HG03103 (cell line): ENCODE measurements around the gene SLC39A11.
"Not testable (repeated sequence)": the region's sequence is repeated elsewhere in the genome, so short reads cannot be mapped to it uniquely, and the experiment has no call there.

Experiments
- ATAC-seq: cut with Tn5 transposase; IDR thresholded peaks from one replicate; pipeline ENCODE4 v1.9.1; 2021; ENCODE audit warnings: low read depth; ENCODE audit not compliant: unreplicated experiment

SLC39A11 gene

DNA sequence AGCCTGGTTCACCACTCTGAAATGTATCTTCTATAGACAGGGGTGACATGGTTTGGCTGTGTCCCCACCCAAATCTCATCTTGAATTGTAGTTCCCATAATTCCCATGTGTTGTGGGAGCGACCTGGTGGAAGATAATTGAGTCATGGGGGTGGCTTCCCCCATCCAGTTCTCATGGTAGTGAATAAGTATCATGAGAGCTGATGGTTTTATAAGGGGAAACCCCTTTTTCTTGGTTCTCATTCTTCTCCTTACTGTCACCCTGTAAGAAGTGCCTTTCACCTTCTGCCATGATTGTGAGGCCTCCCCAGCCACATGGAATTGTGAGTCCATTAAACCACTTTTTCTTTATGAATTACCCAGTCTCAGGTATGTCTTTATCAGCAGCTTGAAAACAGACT is 319.3 kb downstream of the SLC39A11 start:
- not testable (repeated sequence) for ATAC-seq

DNA sequence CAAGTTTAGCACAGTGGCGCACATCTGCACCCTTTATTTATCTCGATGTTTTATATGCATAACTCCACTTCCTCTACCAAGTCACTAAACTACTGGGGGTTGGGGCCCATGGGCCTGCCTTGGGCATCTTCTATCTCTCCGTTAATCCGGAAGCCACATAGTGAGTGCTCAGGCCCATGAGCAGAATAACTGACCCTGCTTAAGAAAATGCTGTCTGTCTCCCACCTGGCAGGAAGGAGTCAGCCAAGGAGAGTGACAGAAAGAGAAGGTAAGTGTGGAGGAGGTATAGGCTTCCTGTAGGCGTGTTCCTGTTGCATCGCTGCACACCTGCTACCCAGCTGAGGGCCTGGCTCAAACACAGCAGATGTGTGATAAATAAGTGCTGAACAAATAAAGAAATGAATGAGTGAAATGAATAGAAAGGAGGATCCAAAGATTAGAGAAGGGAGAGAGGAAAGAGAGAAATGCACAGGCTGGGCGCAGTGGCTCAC is 320.1 kb downstream of the SLC39A11 start:
- no peak for ATAC-seq

DNA sequence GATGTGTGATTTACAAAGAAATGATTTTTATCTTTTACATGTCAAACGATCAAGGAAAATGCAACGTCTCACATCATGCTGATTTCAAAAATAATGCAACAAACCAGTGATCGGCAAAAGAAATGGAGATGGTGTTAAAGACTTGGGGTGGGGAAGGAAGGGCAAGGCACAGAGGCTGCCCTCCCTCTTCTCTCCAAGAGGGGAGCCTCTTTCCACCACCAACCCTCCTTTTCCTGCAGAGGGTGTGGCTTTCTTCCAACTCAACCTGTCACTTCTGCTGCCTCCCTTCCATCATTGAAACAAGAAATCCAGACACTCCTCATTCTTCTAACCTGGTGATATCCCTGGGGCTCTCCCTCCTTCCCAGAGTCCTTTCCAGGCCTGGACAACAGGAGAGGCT is 320.8 kb downstream of the SLC39A11 start:
- ATAC-seq: no peak

- ATAC-seq: no peak
These were observed 325.6 kb downstream of the SLC39A11 start for GRCh38 chr17:72766761-72767356.

- ATAC-seq: no peak
These were observed 326.9 kb downstream of the SLC39A11 start for GRCh38 chr17:72765368-72766153.

DNA sequence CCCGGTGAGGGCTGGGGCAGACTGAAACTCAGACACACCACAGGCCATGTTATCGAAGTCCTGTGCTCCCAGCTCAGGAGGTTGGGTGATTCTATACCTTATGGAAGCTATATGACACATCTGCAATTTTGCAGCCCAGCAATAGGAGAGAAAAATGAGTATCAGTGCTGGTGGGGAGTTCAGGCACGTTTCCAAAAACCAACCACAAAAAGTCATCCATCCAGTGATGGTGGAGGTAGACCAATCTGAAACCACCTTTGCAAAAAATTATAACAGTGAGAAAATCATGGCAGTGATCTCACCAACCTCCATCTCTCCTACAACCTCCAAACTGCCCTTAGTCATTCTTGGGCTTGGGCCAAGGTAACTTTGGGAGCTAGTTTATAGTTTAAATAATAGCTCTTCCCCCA is 327.9 kb downstream of the SLC39A11 start:
- ATAC-seq: no peak

DNA sequence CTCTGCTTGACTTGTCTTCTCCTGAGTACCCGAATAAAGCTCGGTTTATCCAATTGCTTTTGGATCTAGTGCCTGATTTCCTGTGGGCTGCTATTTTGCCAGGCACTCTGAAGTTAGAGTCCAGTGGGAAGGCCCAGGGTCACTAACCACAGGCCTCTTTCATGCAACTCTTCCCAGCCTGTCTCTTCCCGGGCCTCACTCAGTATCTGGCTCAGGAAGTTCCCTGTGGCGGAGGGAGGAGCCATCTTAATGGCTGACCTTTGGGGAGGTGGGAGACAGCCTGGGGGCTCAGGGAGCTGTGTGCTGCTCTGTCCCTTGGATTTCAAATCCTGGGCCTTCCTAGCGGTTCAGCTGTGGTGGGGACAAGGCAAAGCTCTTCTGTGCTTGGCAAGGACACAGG is 328.5 kb downstream of the SLC39A11 start:
- ATAC-seq: no peak

DNA sequence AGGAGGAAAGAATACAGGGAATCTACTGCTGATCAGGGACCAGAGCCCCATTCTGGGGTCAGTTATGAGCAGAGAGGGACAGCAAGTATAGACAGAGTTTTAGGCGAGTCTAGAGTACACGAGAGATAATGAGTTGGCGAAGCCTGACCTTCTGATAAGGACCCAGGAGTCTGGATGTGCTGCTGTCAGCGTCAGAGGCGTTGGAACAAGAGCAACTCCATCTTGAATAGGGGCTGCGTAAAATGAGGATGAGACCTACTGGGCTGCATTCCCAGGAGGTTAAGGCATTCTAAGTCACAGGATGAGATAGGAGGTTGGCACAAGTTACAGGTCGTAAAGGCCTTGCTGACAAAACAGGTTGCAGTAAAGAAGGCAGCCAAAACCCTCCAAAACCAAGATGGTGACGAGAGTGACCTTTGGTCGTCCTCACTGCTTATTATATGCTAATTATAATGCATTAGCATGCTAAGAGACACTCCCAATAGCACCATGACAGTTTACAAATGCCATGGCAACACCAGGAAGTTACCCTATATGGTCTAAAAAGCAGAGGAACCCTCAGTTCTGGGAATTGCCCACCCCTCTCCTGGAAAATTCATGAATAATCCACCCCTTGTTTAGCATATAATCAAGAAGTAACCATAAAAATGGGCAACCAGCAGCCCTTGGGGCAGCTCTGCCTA is 330.5 kb downstream of the SLC39A11 start:
- ATAC-seq: not testable (repeated sequence)

DNA sequence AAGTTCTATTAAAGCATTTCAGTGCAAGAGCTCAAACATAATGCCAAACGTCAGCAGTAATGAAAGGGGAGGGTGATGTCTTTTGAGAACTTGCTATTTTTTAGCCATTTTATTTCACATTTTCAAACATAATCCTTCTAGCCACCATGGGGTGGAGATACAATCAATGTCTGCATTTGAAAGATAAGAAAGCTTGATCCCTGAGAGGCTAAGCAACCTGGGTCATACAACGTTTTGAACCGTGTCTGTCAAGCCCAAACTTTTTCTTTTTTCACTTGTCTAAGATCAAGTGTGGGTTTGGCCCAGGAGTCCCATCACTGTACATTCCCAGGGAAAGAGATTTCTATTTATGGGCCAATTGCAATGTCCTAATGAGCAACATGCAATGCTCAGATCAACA is 331.1 kb downstream of the SLC39A11 start:
- no peak for ATAC-seq

GRCh38 chr17:72760368-72760767 is 332.1 kb downstream of the SLC39A11 start:
- ATAC-seq: no peak

DNA sequence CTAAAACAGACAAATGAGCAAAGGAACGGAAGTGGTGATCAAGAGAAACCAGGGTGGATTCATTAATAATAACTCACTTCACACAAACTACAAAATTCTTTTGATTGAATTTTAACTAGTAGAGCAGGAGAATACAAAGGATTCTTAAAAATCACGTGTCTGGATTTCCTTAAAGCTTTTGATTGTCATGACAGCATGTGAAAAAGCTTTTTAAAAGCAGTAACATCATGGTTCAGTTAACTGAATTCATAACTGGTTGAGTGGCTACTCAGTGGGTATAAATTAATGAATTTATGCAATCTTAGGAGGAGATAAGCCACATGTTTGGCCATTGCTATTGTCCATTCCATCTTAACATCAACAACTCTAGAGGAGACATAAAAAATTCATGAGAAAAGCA is 333.2 kb downstream of the SLC39A11 start:
- ATAC-seq: no peak

DNA sequence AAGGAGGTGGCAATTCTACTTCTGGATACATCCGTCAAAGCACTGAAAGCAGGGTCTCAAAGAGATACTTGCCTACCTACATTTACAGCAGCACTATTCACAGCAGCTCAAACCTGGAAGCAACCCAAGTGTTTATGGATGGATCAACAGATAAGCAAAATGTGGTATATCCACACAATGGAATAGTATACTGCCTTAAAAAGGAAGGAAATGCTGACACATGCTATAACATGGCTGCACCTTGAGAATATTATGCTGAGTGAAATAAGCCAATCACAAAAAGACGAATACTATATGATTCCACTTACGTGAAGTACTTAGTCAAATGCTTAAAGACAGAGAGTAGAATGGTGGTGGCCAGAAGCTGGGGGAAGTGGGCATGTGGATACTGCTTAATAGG is 336.2 kb downstream of the SLC39A11 start:
- ATAC-seq: no peak

- ATAC-seq: no peak
These were observed 338.0 kb downstream of the SLC39A11 start for GRCh38 chr17:72754513-72754912.

GRCh38 chr17:72751746-72752145 is 340.7 kb downstream of the SLC39A11 start:
- no peak for ATAC-seq

DNA sequence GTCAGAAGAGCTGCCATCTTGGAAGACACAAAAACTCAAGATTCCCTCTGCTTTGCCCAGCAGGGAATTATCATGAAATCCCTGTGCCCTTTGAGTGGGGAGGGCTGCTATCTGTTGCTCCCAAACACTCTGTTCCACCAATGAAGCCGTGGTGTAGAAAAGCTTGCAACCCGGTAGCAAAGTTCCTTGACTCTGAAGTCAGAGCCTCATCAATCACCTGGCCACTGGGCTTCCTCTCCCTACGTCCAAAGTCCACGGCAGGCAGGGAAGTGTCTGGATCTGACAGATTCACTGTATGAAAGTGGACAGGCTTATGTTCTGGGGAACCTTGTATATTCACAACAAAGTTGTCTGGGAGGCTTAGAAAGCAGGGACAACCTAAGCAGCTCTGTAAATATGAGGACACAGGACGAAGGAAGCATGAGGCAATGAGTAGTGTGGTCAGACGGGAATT is 343.3 kb downstream of the SLC39A11 start:
- no peak for ATAC-seq

DNA sequence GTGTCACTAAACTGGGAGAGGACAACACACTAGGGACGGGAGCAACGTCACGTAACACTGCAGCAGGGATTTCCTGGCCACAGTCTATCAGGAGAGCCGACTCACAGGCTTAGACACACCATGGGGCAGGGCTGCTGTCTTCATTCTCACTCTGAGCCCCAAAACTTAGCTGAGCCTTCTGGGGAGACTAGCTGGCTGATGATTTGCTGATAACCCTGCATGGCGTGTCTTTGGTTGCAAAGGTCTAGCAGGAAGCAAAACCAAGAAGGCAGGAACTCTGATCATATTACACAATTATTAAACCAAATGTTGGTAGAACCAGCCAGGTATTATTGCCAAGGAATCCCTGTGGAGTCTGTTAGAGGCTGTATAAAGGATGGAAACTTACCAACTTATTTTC is 345.0 kb downstream of the SLC39A11 start:
- no peak for ATAC-seq

DNA sequence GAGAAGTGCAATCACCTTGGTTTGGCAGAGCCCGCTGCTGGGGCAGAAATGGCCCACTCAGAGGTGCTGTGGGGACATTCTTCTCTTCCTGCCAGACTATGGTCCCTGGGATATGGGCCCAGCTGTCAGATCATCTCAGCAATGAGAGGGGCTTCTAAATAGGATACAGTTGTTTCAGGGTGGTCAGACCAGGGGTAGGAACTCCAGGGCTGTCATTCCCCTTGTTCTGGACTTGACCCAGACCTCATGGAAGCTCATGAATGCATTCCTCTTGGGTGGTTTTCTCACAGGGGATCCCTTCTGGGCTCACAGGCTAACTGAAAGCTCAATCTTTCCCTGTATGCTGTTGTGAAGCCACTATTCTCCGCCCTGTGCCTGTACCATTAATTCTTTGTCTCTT is 347.2 kb downstream of the SLC39A11 start:
- no peak for ATAC-seq

GRCh38 chr17:72743037-72743467 is 349.4 kb downstream of the SLC39A11 start:
- no peak for ATAC-seq

GRCh38 chr17:72737151-72737690 is 355.3 kb downstream of the SLC39A11 start:
- no peak for ATAC-seq

DNA sequence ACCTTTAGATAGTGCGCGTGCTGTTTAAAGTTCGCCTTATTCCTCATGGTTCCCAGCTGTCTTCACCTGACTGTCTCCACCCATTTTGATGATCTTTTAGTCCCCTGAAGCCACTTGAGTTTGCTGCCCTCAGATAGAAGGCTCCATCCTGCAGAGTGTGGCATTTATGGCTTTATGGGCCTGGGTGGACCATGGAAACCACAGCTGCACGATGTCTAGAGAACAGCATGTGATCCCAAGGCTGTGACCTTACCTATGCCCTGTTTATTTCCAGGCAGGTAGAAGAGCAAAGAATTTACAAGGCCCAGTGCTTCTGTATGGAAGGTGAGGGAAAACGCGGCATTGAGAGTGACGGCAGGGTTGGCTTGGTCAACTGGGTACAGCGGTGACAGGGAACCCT is 356.9 kb downstream of the SLC39A11 start:
- ATAC-seq: no peak

- ATAC-seq: no peak
These were observed 357.4 kb downstream of the SLC39A11 start for GRCh38 chr17:72735048-72735447.
